ENCODE measurements around the gene TEX47. TPM values are rescaled to one million over a fixed set of nuclear protein-coding genes. Genes with fewer than 3 reads are reported as not detected.

Gene TEX47
- total RNA-seq = not detected in 2 replicates

DNA sequence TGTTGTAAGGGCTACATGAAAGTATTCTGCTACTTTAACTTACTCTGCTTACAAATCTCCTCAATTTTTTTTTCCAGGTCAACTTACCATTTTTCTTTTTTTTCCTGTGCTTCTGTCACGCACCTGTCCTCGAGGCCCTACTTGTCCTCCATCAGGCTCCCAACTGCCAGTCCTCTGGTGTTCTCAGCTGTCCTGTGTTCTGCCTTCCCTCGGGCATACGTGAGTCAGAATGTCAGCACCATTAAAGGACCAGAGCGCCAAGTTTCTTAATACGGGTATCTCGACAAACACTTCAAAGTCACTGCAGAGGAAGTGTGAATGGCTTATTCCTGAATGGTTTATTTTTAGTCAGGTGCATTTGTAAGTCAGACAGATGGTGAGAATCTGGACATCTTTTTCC, at the start of gene TEX47:
TSS of gene TEX47 (minus strand) at position 185 of the 400 bp plus-strand sequence. CDS start 795 bp downstream, outside the sequence.
- Mint-ChIP-seq H3K27me3 (no peaks in the 10 kb centered on the region), H3K4me3 (no peak within 1 kb of the TSS), H3K4me1 (no peaks in the 10 kb centered on the region), H3K27ac (no peak within 1 kb of the TSS), H3K36me3 (ENCODE audit: low read depth) (no peaks in the 10 kb centered on the region), H3K9me3 (no peaks in the 10 kb centered on the region)
- POLR2A ChIA-PET = no interaction called here
- TF ChIP-seq CTCF (IDR thresholded peaks at IDR 0.05) = no peak
- ATAC-seq (ENCODE audit: low read depth) (no peak), DNase-seq (no peak)
- intact Hi-C loops (cut with micrococcal nuclease) = no loop called here
- CTCF ChIA-PET = no interaction called here

DNA sequence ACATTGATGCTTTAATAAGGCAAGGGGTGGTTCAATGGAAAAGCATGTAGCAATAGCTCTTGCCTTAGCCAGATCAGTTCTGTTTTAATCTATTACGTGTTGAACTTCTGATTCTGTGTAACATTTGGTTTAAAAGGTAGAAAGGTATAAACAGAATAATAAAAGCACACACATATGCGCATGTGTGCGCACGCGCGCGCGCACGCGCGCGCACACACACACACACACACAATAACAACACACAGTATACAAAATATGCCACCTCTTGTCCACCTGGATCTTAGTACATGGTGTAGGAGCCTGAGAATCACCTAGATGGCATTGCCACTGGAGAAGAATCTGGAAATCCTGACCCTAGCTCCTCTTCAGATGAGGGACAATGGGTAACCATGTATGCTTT, 49.6 kb upstream of the TEX47 start:
- ChIA-PET CTCF (no interaction called here), POLR2A (no interaction called here)
- intact Hi-C loops (cut with micrococcal nuclease) = no loop called here
- no peaks in the 10 kb centered on the region for H3K4me1 Mint-ChIP-seq
- no peaks in the 10 kb centered on the region for H3K9me3 Mint-ChIP-seq
- DNase-seq (no peak), ATAC-seq (ENCODE audit: low read depth) (no peak)
- no peaks in the 10 kb centered on the region for H3K27me3 Mint-ChIP-seq
- no peak overlapping the region for H3K4me3 Mint-ChIP-seq
- H3K27ac Mint-ChIP-seq = no peak overlapping the region
- H3K36me3 Mint-ChIP-seq (ENCODE audit: low read depth) = no peaks in the 10 kb centered on the region
- TF ChIP-seq CTCF (IDR thresholded peaks at IDR 0.05) = no peak

DNA sequence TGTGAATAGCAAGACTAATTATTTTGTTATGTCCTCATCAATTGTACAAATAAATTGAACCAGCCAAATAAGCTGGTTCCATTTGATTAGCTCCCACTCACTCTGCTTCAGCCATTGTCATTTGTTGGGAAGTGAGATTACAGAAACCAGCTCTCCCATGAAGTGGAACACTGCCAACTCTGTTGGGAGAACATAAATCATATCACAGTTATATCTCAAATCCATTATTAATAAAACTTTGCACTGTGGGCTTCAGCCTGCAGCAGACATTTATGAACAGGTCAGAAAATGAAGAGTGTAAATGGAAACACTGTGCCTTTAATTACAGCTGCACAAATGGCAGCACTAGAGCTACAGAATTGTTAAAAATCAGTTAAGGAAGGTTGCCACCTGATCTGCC, 46.7 kb upstream of the TEX47 start:
- intact Hi-C loops (cut with micrococcal nuclease) = no loop called here
- no peak for DNase-seq
- Mint-ChIP-seq H3K27ac (no peak overlapping the region), H3K36me3 (ENCODE audit: low read depth) (no peaks in the 10 kb centered on the region), H3K27me3 (no peaks in the 10 kb centered on the region), H3K4me1 (no peaks in the 10 kb centered on the region), H3K4me3 (no peak overlapping the region), H3K9me3 (no peaks in the 10 kb centered on the region)
- no peak for ATAC-seq (ENCODE audit: low read depth)
- ChIA-PET POLR2A (no interaction called here), CTCF (no interaction called here)
- TF ChIP-seq CTCF (IDR thresholded peaks at IDR 0.05) = no peak

- DNase-seq = no peak
- H3K9me3 Mint-ChIP-seq = no peaks in the 10 kb centered on the region
- CTCF ChIA-PET = interaction anchor here (1.4 kb wide), 1 partner anchor 489 kb away, joined by 3 read pairs; no protein-coding TSS in a partner anchor
Measured at GRCh38 chr7:88835147-88835728, 39.7 kb upstream of the TEX47 start.

DNA sequence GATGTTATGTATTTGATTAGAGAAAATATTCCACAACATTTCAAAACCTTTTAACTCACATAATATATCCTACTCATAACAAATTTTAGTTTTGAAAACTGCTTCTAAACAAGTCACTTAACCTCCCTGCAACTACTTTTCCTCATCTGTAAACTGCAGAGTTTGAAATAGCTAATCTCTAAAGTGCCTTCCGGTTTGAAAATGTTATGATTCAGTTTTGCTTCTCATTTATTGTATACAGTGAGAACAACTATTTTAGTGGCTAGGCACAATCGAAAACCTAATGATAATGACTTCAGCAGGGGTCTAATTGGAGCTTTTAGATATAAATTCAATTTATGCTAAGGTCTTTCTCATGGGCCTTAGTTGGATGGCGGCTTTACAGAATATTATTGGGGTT, 30.7 kb upstream of the TEX47 start:
- no peak for ATAC-seq (ENCODE audit: low read depth)
- H3K9me3 Mint-ChIP-seq = no peaks in the 10 kb centered on the region
- H3K27me3 Mint-ChIP-seq = no peaks in the 10 kb centered on the region
- H3K4me3 Mint-ChIP-seq = no peak overlapping the region
- no peak overlapping the region for H3K27ac Mint-ChIP-seq
- no peak for DNase-seq
- H3K36me3 Mint-ChIP-seq (ENCODE audit: low read depth) = no peaks in the 10 kb centered on the region
- POLR2A ChIA-PET = no interaction called here
- CTCF ChIA-PET = no interaction called here
- intact Hi-C loops (cut with micrococcal nuclease) = no loop called here
- TF ChIP-seq CTCF (IDR thresholded peaks at IDR 0.05) = no peak
- H3K4me1 Mint-ChIP-seq = no peaks in the 10 kb centered on the region

More at GRCh38 chr7:88835147-88835728, 39.7 kb upstream of the TEX47 start:
- TF ChIP-seq CTCF (IDR thresholded peaks at IDR 0.05) = no peak
- POLR2A ChIA-PET = no interaction called here
- Mint-ChIP-seq H3K27me3 (no peaks in the 10 kb centered on the region), H3K4me1 (no peaks in the 10 kb centered on the region), H3K27ac (no peak overlapping the region), H3K36me3 (ENCODE audit: low read depth) (no peaks in the 10 kb centered on the region), H3K4me3 (no peak overlapping the region)
- intact Hi-C loops (cut with micrococcal nuclease) = no loop called here
- ATAC-seq (ENCODE audit: low read depth) = no peak

All from activated B cell treated with CpG ODN at 0.5 μM for 24 hours (primary cell).